GM10266 (cell line): Measurements from ENCODE around the gene HOOK2.

Experiments used
- DNase-seq: peaks from one replicate; pipeline ENCODE4 v3.0.0; 2012; ENCODE audit errors: extremely low spot score
- CTCF ChIP-seq: IDR thresholded peaks from 2 replicates; pipeline ENCODE4 v1.5.1; 2012; ENCODE audit warnings: mild to moderate bottlenecking, low read depth; ENCODE audit not compliant: control insufficient read depth, insufficient read depth; ENCODE audit errors: missing control alignments

HOOK2 gene

GRCh38 chr19:12791345-12792050, 16.1 kb upstream of the HOOK2 start, which contains the start of gene JUNB:
Gene JUNB (plus strand): TSS chr19:12791486. CDS start chr19:12791772, 286 bp downstream.
- peak; percentile 95 for DNase-seq
- no peak for TF ChIP-seq CTCF

- no peak for DNase-seq
- no peak for TF ChIP-seq CTCF
These were observed 15.4 kb upstream of the HOOK2 start for GRCh38 chr19:12790628-12791344.

- no peak for TF ChIP-seq CTCF
- DNase-seq: peak; percentile 98
These were observed 14.7 kb upstream of the HOOK2 start for GRCh38 chr19:12789904-12790619.

GRCh38 chr19:12789098-12789903, 13.9 kb upstream of the HOOK2 start:
- TF ChIP-seq CTCF: no peak
- DNase-seq: no peak

- peak; percentile 87 for DNase-seq
These were observed 13.3 kb upstream of the HOOK2 start for GRCh38 chr19:12788682-12789097.

GRCh38 chr19:12788042-12788681, 12.8 kb upstream of the HOOK2 start:
- TF ChIP-seq CTCF: no peak
- DNase-seq: no peak

More at GRCh38 chr19:12788682-12789097, 13.3 kb upstream of the HOOK2 start:
- peak; percentile 28 for TF ChIP-seq CTCF
